Measurements from ENCODE around the gene AK2. TPM values are rescaled to one million over a fixed set of nuclear protein-coding genes. Genes with fewer than 3 reads are reported as not detected.

AK2 gene
- total RNA-seq, 1 donor from 2014 or later: 52.7 TPM

GRCh38 chr1:33004613-33005012, 32.1 kb downstream of the AK2 start:
- Mint-ChIP-seq H3K4me1 (ENCODE audit: low read depth, unreplicated experiment) (peaks cover 9% of the 10 kb centered on the region), H3K9me3 (ENCODE audit: unreplicated experiment) (no peaks in the 10 kb centered on the region), H3K4me3 (ENCODE audit: unreplicated experiment) (no peak overlapping the region), H3K27ac (ENCODE audit: unreplicated experiment) (no peak overlapping the region), H3K27me3 (ENCODE audit: unreplicated experiment) (peaks cover 1% of the 10 kb centered on the region), H3K36me3 (ENCODE audit: unreplicated experiment) (no peaks in the 10 kb centered on the region)
- DNase-seq: no peak
- TF ChIP-seq, protein P1, sequence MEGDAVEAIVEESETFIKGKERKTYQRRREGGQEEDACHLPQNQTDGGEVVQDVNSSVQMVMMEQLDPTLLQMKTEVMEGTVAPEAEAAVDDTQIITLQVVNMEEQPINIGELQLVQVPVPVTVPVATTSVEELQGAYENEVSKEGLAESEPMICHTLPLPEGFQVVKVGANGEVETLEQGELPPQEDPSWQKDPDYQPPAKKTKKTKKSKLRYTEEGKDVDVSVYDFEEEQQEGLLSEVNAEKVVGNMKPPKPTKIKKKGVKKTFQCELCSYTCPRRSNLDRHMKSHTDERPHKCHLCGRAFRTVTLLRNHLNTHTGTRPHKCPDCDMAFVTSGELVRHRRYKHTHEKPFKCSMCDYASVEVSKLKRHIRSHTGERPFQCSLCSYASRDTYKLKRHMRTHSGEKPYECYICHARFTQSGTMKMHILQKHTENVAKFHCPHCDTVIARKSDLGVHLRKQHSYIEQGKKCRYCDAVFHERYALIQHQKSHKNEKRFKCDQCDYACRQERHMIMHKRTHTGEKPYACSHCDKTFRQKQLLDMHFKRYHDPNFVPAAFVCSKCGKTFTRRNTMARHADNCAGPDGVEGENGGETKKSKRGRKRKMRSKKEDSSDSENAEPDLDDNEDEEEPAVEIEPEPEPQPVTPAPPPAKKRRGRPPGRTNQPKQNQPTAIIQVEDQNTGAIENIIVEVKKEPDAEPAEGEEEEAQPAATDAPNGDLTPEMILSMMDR (IDR thresholded peaks at IDR 0.05; ENCODE audit: partially characterized antibody, unreplicated experiment): no peak

DNA sequence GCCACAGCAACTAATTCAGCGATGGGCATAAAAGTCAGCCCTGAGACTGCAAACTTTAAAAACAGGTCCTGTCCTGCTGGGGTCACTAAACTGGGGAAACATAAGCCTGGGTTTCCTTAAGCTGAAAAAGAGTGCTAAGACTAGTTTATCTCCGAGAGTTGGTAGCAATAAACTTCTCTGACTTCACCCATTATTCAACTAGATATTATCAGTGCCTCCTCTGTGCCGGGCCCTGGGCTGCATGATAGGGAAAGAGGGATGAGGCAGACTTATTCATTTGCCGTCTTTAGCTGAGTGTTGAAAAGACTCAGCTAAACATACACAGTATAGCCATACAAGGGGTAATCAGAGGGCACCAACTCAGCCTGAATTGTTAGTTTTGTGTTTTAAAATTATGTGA, 33.0 kb downstream of the AK2 start:
- TF ChIP-seq, protein P1 (IDR thresholded peaks at IDR 0.05; ENCODE audit: partially characterized antibody, unreplicated experiment): no peak
- peaks cover 8% of the 10 kb centered on the region for H3K4me1 Mint-ChIP-seq (ENCODE audit: low read depth, unreplicated experiment)
- DNase-seq: no peak
- H3K9me3 Mint-ChIP-seq (ENCODE audit: unreplicated experiment): no peaks in the 10 kb centered on the region
- H3K27ac Mint-ChIP-seq (ENCODE audit: unreplicated experiment): no peak overlapping the region
- no peak overlapping the region for H3K4me3 Mint-ChIP-seq (ENCODE audit: unreplicated experiment)
- H3K27me3 Mint-ChIP-seq (ENCODE audit: unreplicated experiment): peaks cover 1% of the 10 kb centered on the region
- H3K36me3 Mint-ChIP-seq (ENCODE audit: unreplicated experiment): no peaks in the 10 kb centered on the region

DNA sequence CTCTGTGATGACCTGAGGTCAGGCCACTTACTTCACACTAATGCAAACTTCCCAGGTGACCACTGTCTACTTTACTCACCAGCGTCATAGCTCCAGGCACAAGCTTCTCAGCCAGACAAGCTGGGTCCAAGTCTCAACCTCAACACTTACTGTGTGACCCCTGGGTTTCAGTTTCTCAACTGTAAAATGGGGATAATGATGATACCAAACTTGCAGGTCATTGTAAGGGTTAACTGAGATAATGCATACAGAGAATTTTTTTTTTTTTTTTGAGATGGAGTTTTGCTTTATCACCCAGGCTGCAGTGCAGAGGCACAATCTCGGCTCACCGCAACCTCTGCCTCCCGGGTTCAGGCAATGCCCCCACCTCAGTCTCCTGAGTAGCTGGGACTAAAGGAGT, 34.7 kb downstream of the AK2 start:
- TF ChIP-seq, protein P1 (IDR thresholded peaks at IDR 0.05; ENCODE audit: partially characterized antibody, unreplicated experiment): no peak
- DNase-seq: no peak
- peaks cover 3% of the 10 kb centered on the region for H3K4me1 Mint-ChIP-seq (ENCODE audit: low read depth, unreplicated experiment)
- no peak overlapping the region for H3K4me3 Mint-ChIP-seq (ENCODE audit: unreplicated experiment)
- no peaks in the 10 kb centered on the region for H3K36me3 Mint-ChIP-seq (ENCODE audit: unreplicated experiment)
- no peaks in the 10 kb centered on the region for H3K9me3 Mint-ChIP-seq (ENCODE audit: unreplicated experiment)
- no peaks in the 10 kb centered on the region for H3K27me3 Mint-ChIP-seq (ENCODE audit: unreplicated experiment)
- H3K27ac Mint-ChIP-seq (ENCODE audit: unreplicated experiment): no peak overlapping the region

DNA sequence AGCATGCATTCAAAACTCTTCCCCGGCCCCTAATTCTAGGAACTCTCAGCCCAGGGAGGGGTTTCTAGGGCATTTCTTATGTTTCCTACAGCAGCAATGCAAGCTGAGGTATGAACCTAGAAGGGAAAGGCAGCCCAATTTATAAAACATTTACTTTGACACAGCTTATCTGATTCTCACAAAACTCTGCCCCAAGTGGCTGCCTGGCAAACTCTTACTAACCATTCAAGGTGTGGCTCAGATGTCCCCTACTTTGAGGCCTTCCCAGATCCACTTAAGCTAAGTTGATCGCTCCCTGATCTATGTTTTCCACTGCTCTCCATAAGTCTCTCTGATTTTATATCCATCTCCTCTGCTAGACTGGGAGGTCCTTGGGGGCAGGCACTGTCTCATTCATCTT, 35.4 kb downstream of the AK2 start:
- H3K36me3 Mint-ChIP-seq (ENCODE audit: unreplicated experiment): no peaks in the 10 kb centered on the region
- TF ChIP-seq, protein P1 (IDR thresholded peaks at IDR 0.05; ENCODE audit: partially characterized antibody, unreplicated experiment): no peak
- no peaks in the 10 kb centered on the region for H3K4me1 Mint-ChIP-seq (ENCODE audit: low read depth, unreplicated experiment)
- no peaks in the 10 kb centered on the region for H3K27me3 Mint-ChIP-seq (ENCODE audit: unreplicated experiment)
- no peaks in the 10 kb centered on the region for H3K9me3 Mint-ChIP-seq (ENCODE audit: unreplicated experiment)
- no peak overlapping the region for H3K27ac Mint-ChIP-seq (ENCODE audit: unreplicated experiment)
- no peak overlapping the region for H3K4me3 Mint-ChIP-seq (ENCODE audit: unreplicated experiment)
- no peak for DNase-seq

DNA sequence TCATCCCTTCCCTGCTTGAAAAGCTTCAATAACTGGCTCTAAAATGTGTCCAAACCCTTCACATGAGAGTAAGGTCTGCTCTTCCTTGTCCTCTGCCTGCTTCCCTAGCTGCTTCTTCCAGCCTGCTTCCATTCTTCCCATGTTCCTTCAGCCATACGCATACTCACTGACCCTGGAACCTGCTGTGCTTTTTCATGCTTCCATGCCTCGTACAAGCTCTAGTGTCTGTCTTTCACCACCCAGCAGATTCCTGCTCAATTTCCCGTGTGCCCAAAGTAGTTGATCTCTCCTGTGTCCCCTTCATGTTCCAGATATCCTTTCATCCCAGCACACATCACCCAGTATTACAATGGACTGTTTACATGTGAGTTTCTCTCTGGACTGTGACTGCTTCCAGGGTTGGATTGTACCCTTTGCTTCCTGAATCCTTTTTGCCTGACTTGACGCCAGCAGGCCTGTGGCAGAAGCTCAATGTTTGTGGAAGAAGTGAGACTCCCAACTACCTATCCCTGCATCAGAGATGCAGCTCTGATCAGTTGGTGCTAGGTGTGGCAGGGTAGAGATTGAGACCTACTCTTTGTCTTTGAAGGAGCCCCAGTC, 36.2 kb downstream of the AK2 start:
- Mint-ChIP-seq H3K27me3 (ENCODE audit: unreplicated experiment) (no peaks in the 10 kb centered on the region), H3K9me3 (ENCODE audit: unreplicated experiment) (no peaks in the 10 kb centered on the region), H3K4me1 (ENCODE audit: low read depth, unreplicated experiment) (no peaks in the 10 kb centered on the region), H3K36me3 (ENCODE audit: unreplicated experiment) (no peaks in the 10 kb centered on the region), H3K4me3 (ENCODE audit: unreplicated experiment) (no peak overlapping the region), H3K27ac (ENCODE audit: unreplicated experiment) (no peak overlapping the region)
- TF ChIP-seq, protein P1 (IDR thresholded peaks at IDR 0.05; ENCODE audit: partially characterized antibody, unreplicated experiment): no peak
- no peak for DNase-seq
